Panc1 (cell line): ENCODE data around the gene ABHD2. TPM values are rescaled to one million over a fixed set of nuclear protein-coding genes. Genes with fewer than 3 reads are reported as not detected.

Experiments used
- total RNA-seq: library from RNA; stranded (reverse); gene quantifications from one replicate; pipeline ENCODE4 v1.2.1, GENCODE V29; 2021; ENCODE audit not compliant: unreplicated experiment

Gene ABHD2
- total RNA-seq, 1 experiment from 2014 or later: 95.0 TPM

Other genes with a start within 250 kb of the ABHD2 start
- gene HAPLN3, start 192.9 kb upstream of the ABHD2 start, total RNA-seq: 168 TPM
- 1,799 TPM for gene MFGE8, start 175.1 kb upstream of the ABHD2 start, total RNA-seq
- gene RLBP1, start 133.1 kb downstream of the ABHD2 start, total RNA-seq: not detected
- 96.2 TPM for gene FANCI, start 155.5 kb downstream of the ABHD2 start, total RNA-seq
- 95.2 TPM for gene POLG, start 246.4 kb downstream of the ABHD2 start, total RNA-seq